DMS79 (cell line): ENCODE data around the gene DNMT3B.
"Not testable (repeated sequence)": the region's sequence is repeated elsewhere in the genome, so short reads cannot be mapped to it uniquely, and the experiment has no call there.

Source experiments
- DNase-seq: peaks from one replicate; lab custom pipeline; 2025; lab: John Stamatoyannopoulos, UW

DNMT3B gene

GRCh38 chr20:32790751-32791057, 28.5 kb downstream of the DNMT3B start:
- DNase-seq: no peak

GRCh38 chr20:32792316-32792715, 30.1 kb downstream of the DNMT3B start:
- no peak for DNase-seq

- no peak for DNase-seq
These were observed 30.7 kb downstream of the DNMT3B start for GRCh38 chr20:32792731-32793458.

- DNase-seq: no peak
These were observed 34.3 kb downstream of the DNMT3B start for GRCh38 chr20:32796383-32796948.

- no peak for DNase-seq
These were observed 34.8 kb downstream of the DNMT3B start for GRCh38 chr20:32796981-32797451.

- not testable (repeated sequence) for DNase-seq
These were observed 35.4 kb downstream of the DNMT3B start for GRCh38 chr20:32797571-32797970.

- peak; percentile 52 for DNase-seq
These were observed 36.1 kb downstream of the DNMT3B start for GRCh38 chr20:32798046-32798981.

GRCh38 chr20:32803092-32803491, 40.9 kb downstream of the DNMT3B start:
- DNase-seq: no peak

GRCh38 chr20:32804022-32804715, 42.0 kb downstream of the DNMT3B start:
- DNase-seq: no peak

- no peak for DNase-seq
These were observed 42.6 kb downstream of the DNMT3B start for GRCh38 chr20:32804817-32805216.

- no peak for DNase-seq
These were observed 43.5 kb downstream of the DNMT3B start for GRCh38 chr20:32805721-32806120.

GRCh38 chr20:32806356-32806755, 44.2 kb downstream of the DNMT3B start:
- DNase-seq: no peak

- DNase-seq: no peak
These were observed 45.5 kb downstream of the DNMT3B start for GRCh38 chr20:32807706-32808105.

- DNase-seq: no peak
These were observed 46.3 kb downstream of the DNMT3B start for GRCh38 chr20:32808438-32808837.

GRCh38 chr20:32809907-32810306, 47.7 kb downstream of the DNMT3B start:
- DNase-seq: no peak

GRCh38 chr20:32810941-32811340, 48.8 kb downstream of the DNMT3B start:
- DNase-seq: no peak

- no peak for DNase-seq
These were observed 49.7 kb downstream of the DNMT3B start for GRCh38 chr20:32811886-32812285.

GRCh38 chr20:32819992-32820697, 58.0 kb downstream of the DNMT3B start:
- peak; percentile 8 for DNase-seq

- DNase-seq: no peak
These were observed 58.7 kb downstream of the DNMT3B start for GRCh38 chr20:32820698-32821377.

- no peak for DNase-seq
These were observed 60.0 kb downstream of the DNMT3B start for GRCh38 chr20:32822225-32822624.

GRCh38 chr20:32823078-32823477, 60.9 kb downstream of the DNMT3B start:
- no peak for DNase-seq
